Activated CD8-positive, alpha-beta memory T cell treated with anti-CD3 and anti-CD28 coated beads for 36 hours (primary cell): ENCODE data around the gene RAPGEF4. TPM values are rescaled to one million over a fixed set of nuclear protein-coding genes. Genes with fewer than 3 reads are reported as not detected.

Experiments used
- CTCF ChIA-PET: fragments of 350-600 bp; sonication (Branson Sonifier 250); formaldehyde crosslinking; loops from one replicate; lab custom pipeline; 2021; ENCODE audit warnings: antibody characterized with exemption; lab: Charles Lee
- POLR2A ChIA-PET: fragments of 350-600 bp; sonication (Branson Sonifier 250); formaldehyde crosslinking; loops from one replicate; lab custom pipeline; 2021; ENCODE audit warnings: antibody characterized with exemption; lab: Charles Lee
- total RNA-seq, 2 experiments: library from RNA; stranded (reverse); gene quantifications; one replicate each; pipeline ENCODE4 v1.2.3, GENCODE V29; 2021

Gene RAPGEF4
- total RNA-seq, 2 experiments from 2014 or later: not detected

- POLR2A ChIA-PET: no interaction called here
- CTCF ChIA-PET: no interaction called here
Measured at GRCh38 chr2:172921532-172922236, 186.0 kb downstream of the RAPGEF4 start.

- POLR2A ChIA-PET: no interaction called here
- CTCF ChIA-PET: no interaction called here
Measured at GRCh38 chr2:172922306-172922705, 186.7 kb downstream of the RAPGEF4 start.

GRCh38 chr2:172922815-172923214 lies 187.2 kb downstream of the RAPGEF4 start:
- POLR2A ChIA-PET: no interaction called here
- CTCF ChIA-PET: no interaction called here

GRCh38 chr2:172924097-172924660 lies 188.5 kb downstream of the RAPGEF4 start:
- ChIA-PET CTCF (interaction anchor here (0.9 to 1.6 kb wide), 2 partner anchors 7 to 118 kb away, joined by 3 to 4 read pairs; no protein-coding TSS in a partner anchor), POLR2A (no interaction called here)

GRCh38 chr2:172925600-172925999 lies 190.0 kb downstream of the RAPGEF4 start:
- ChIA-PET POLR2A (no interaction called here), CTCF (no interaction called here)

- ChIA-PET CTCF (no interaction called here), POLR2A (no interaction called here)
Measured at GRCh38 chr2:172926785-172927640, 191.4 kb downstream of the RAPGEF4 start.

GRCh38 chr2:172927641-172928357 lies 192.2 kb downstream of the RAPGEF4 start:
- ChIA-PET CTCF (interaction anchor here (0.7 kb wide), 1 partner anchor 87 kb away, joined by 3 read pairs; no protein-coding TSS in a partner anchor), POLR2A (no interaction called here)

- ChIA-PET CTCF (interaction anchor here (0.6 kb wide), 1 partner anchor 10 kb away, joined by 3 read pairs; no protein-coding TSS in a partner anchor), POLR2A (no interaction called here)
Measured at GRCh38 chr2:172928756-172929155, 193.1 kb downstream of the RAPGEF4 start.

- POLR2A ChIA-PET: no interaction called here
- CTCF ChIA-PET: interaction anchor here (1.5 kb wide), 1 partner anchor 9 kb away, joined by 3 read pairs; no protein-coding TSS in a partner anchor
Measured at GRCh38 chr2:172929644-172930043, 194.0 kb downstream of the RAPGEF4 start.

- CTCF ChIA-PET: interaction anchor here (0.6 to 1.5 kb wide), 3 partner anchors 7 to 45 kb away, joined by 3 to 4 read pairs (median 3); no protein-coding TSS in a partner anchor
- POLR2A ChIA-PET: no interaction called here
Measured at GRCh38 chr2:172930871-172931255, 195.2 kb downstream of the RAPGEF4 start.

- POLR2A ChIA-PET: no interaction called here
- CTCF ChIA-PET: interaction anchor here (0.6 to 1.5 kb wide), 6 partner anchors 8 to 125 kb away, joined by 3 to 4 read pairs (median 3); no protein-coding TSS in a partner anchor
Measured at GRCh38 chr2:172931256-172931894, 195.7 kb downstream of the RAPGEF4 start.

GRCh38 chr2:172931918-172932520 lies 196.4 kb downstream of the RAPGEF4 start:
- CTCF ChIA-PET: interaction anchor here (0.7 to 1.5 kb wide), 5 partner anchors 8 to 126 kb away, joined by 3 to 4 read pairs (median 3); no protein-coding TSS in a partner anchor
- POLR2A ChIA-PET: no interaction called here

- POLR2A ChIA-PET: no interaction called here
- CTCF ChIA-PET: no interaction called here
Measured at GRCh38 chr2:172937884-172938712, 202.5 kb downstream of the RAPGEF4 start.

- CTCF ChIA-PET: interaction anchor here (1.0 kb wide), 1 partner anchor 10 kb away, joined by 3 read pairs; no protein-coding TSS in a partner anchor
- POLR2A ChIA-PET: no interaction called here
Measured at GRCh38 chr2:172938713-172939375, 203.2 kb downstream of the RAPGEF4 start.

GRCh38 chr2:172943539-172943938 lies 207.9 kb downstream of the RAPGEF4 start:
- ChIA-PET POLR2A (no interaction called here), CTCF (no interaction called here)

- ChIA-PET POLR2A (no interaction called here), CTCF (no interaction called here)
Measured at GRCh38 chr2:172944022-172944793, 208.6 kb downstream of the RAPGEF4 start.
